AG04450 (cell line): ENCODE measurements around the gene OVAAL. TPM values are rescaled to one million over a fixed set of nuclear protein-coding genes. Genes with fewer than 3 reads are reported as not detected.

ENCODE experiments used
- CTCF ChIA-PET: fragments of 300-600, 350-600 bp; formaldehyde crosslinking; extraction: SDS; loops from one replicate; lab custom pipeline; 2022; ENCODE audit warnings: antibody characterized with exemption, inconsistent platforms; lab: Charles Lee
- POLR2A ChIA-PET: fragments of 350-600 bp; formaldehyde crosslinking; extraction: SDS; loops from one replicate; lab custom pipeline; 2021; ENCODE audit warnings: antibody characterized with exemption, inconsistent platforms; lab: Yijun Ruan, JAX
- DNase-seq: peaks from one replicate; pipeline ENCODE4 v3.0.0-alpha.2; 2011; ENCODE audit warnings: low read depth, low spot score
- H3K27ac ChIP-seq: one replicate; pipeline ENCODE4 v1.5.1; 2012; ENCODE audit warnings: low read depth, low read length, control low read depth
- H3K27me3 ChIP-seq: one replicate; pipeline ENCODE4 v1.6.0; 2012; ENCODE audit warnings: low read length; ENCODE audit not compliant: control insufficient read depth, insufficient read depth
- H3K4me3 ChIP-seq: 2 replicates; pipeline ENCODE4 v1.5.1; 2011; ENCODE audit warnings: mild to moderate bottlenecking, low read depth, low read length, control low read depth
- H3K9me3 ChIP-seq: 2 replicates; pipeline ENCODE4 v1.5.1; 2012; ENCODE audit warnings: low read length; ENCODE audit not compliant: control insufficient read depth, insufficient read depth
- polyA plus RNA-seq: library from polyadenylated mRNA; depleted of rRNA; stranded (reverse); fragments of >200 nt; gene quantifications from 2 replicates; pipeline ENCODE4 v1.2.3, GENCODE V29; 2011
- TF ChIP-seq, protein P1 (sequence below): IDR thresholded peaks from 2 replicates; pipeline ENCODE4 v1.5.1; 2011; ENCODE audit warnings: low read depth, low read length, control low read depth, inconsistent platforms

The OVAAL gene
- polyA plus RNA-seq, 1 experiment = not detected

DNA sequence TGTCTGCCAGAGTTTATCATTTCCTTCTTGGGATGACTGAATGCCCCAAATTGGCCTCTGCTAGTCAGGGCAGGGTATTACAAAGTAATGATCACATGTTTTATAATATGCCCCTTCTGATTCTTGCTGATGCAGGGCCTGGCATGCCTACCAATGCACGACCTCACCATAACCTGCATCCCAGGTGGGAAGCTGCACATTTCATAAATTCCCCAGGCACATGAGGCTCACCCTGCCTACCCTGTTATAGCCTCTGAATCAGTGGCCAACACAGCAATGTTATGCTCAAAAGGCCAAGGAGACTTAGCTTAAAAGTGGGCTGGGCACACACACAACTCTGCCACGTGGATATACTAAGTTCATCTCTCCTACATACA, 45.1 kb downstream of the OVAAL start:
- POLR2A ChIA-PET = no interaction called here
- CTCF ChIA-PET = no interaction called here
- no peak overlapping the region for H3K27ac ChIP-seq

DNA sequence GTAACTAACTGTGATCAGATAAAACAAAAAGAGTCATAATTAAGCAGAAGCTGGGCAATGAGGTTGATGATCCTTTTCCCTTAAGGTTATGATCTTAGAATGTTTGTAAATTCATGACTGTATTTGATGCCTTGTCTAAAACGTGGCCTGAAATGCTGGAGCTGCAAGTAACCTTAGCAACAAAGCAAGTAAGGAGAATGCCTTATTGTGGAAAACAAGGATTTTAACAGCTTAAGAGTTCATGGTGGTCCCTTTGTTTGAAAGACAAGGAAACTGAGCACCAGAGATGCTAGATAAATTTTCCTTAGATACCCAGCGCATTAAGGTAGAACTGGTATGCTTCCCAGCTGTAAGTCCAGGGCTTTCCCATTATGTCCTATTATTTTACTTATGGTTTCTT, 47.4 kb downstream of the OVAAL start:
- Histone ChIP-seq H3K27ac (no peak overlapping the region), H3K9me3 (no peaks in the 10 kb centered on the region), H3K4me3 (no peak overlapping the region), H3K27me3 (no peaks in the 10 kb centered on the region)
- ChIA-PET CTCF (no interaction called here), POLR2A (no interaction called here)
- TF ChIP-seq, protein P1, sequence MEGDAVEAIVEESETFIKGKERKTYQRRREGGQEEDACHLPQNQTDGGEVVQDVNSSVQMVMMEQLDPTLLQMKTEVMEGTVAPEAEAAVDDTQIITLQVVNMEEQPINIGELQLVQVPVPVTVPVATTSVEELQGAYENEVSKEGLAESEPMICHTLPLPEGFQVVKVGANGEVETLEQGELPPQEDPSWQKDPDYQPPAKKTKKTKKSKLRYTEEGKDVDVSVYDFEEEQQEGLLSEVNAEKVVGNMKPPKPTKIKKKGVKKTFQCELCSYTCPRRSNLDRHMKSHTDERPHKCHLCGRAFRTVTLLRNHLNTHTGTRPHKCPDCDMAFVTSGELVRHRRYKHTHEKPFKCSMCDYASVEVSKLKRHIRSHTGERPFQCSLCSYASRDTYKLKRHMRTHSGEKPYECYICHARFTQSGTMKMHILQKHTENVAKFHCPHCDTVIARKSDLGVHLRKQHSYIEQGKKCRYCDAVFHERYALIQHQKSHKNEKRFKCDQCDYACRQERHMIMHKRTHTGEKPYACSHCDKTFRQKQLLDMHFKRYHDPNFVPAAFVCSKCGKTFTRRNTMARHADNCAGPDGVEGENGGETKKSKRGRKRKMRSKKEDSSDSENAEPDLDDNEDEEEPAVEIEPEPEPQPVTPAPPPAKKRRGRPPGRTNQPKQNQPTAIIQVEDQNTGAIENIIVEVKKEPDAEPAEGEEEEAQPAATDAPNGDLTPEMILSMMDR = no peak
- no peak for DNase-seq

More for the DNA sequence above, 45.1 kb downstream of the OVAAL start:
- Histone ChIP-seq H3K27me3 (no peaks in the 10 kb centered on the region), H3K4me3 (no peak overlapping the region), H3K9me3 (no peaks in the 10 kb centered on the region)
- no peak for DNase-seq
- TF ChIP-seq, protein P1 = no peak

- H3K9me3 ChIP-seq = no peaks in the 10 kb centered on the region
- CTCF ChIA-PET = interaction anchor here (0.6 to 1.5 kb wide), 5 partner anchors 11 to 253 kb away, joined by 3 to 4 read pairs (median 3); no protein-coding TSS in a partner anchor
- H3K27me3 ChIP-seq = no peaks in the 10 kb centered on the region
- H3K27ac ChIP-seq = peak overlapping the region; percentile 32
- DNase-seq = no peak
- TF ChIP-seq, protein P1 = no peak
- POLR2A ChIA-PET = no interaction called here
- H3K4me3 ChIP-seq = no peak overlapping the region
These were observed 51.1 kb downstream of the OVAAL start for GRCh38 chr1:180609643-180610555.

DNA sequence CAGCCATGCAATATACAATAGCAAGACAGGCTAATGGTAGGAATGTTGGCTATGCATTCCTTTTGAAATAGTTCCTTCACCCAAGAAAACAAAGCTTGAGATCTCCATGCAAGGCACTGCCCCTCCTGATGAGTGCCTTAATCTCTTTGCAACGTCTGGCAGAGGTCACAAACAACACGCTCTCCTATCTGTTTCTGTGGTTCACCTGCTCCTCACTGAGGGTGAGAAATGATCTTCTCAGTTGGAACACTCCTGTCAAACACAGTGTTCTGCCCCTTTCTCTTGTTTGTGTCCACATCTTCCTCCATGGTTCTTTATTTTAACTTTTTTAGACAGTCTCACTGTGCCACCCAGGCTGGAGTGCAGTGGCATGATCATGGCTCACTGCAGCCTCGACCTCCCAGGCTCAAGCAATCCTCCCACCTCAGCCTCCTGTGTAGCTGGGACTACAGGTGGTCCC, 51.8 kb downstream of the OVAAL start:
- no peak for DNase-seq
- TF ChIP-seq, protein P1 = no peak
- no peaks in the 10 kb centered on the region for H3K27me3 ChIP-seq
- H3K4me3 ChIP-seq = no peak overlapping the region
- peak overlapping the region; percentile 75 for H3K27ac ChIP-seq
- H3K9me3 ChIP-seq = no peaks in the 10 kb centered on the region
- POLR2A ChIA-PET = interaction anchor here (0.6 kb wide), 1 partner anchor 25 kb away, joined by 3 read pairs; no protein-coding TSS in a partner anchor
- CTCF ChIA-PET = interaction anchor here (1.2 to 1.5 kb wide), 3 partner anchors 10 to 77 kb away, joined by 4 read pairs; partner anchors contain the start of gene XPR1
